C4-2B (cell line): ENCODE data around the gene FCGR2B.
"Not testable (repeated sequence)": the region's sequence is repeated elsewhere in the genome, so short reads cannot be mapped to it uniquely, and the experiment has no call there.

Experiments
- ZFX ChIP-seq: fragments of 450-650 bp; IDR thresholded peaks from 2 replicates; pipeline ENCODE4 v1.6.1; 2017
- TF ChIP-seq, protein P1 (sequence below): fragments of 450-650 bp; conservative IDR thresholded peaks from 2 replicates; pipeline ENCODE4 v1.5.1; 2017; ENCODE audit warnings: mild to moderate bottlenecking

DNA sequence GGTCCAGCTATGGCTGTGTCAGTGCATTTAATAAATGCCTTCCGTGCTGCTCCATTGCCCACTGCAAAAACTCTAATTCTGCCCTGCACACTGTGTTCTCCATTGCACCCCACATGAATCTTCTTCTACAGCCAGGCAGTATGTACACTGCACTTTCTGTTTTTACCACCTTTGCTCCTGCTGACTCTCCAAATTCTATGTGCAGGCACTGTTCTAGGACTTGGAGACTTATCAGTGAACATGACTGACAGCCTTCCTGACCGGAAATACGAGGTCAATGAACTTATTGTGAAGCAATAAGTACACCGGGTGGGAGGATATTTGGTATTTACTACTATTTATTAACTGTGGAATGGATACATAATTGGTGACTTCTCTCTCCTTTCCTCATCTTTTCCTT lies 1.7 kb downstream of the FCGR2B start:
- TF ChIP-seq, protein P1, sequence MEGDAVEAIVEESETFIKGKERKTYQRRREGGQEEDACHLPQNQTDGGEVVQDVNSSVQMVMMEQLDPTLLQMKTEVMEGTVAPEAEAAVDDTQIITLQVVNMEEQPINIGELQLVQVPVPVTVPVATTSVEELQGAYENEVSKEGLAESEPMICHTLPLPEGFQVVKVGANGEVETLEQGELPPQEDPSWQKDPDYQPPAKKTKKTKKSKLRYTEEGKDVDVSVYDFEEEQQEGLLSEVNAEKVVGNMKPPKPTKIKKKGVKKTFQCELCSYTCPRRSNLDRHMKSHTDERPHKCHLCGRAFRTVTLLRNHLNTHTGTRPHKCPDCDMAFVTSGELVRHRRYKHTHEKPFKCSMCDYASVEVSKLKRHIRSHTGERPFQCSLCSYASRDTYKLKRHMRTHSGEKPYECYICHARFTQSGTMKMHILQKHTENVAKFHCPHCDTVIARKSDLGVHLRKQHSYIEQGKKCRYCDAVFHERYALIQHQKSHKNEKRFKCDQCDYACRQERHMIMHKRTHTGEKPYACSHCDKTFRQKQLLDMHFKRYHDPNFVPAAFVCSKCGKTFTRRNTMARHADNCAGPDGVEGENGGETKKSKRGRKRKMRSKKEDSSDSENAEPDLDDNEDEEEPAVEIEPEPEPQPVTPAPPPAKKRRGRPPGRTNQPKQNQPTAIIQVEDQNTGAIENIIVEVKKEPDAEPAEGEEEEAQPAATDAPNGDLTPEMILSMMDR = not testable (repeated sequence)
- not testable (repeated sequence) for TF ChIP-seq ZFX
